Activated CD4-positive, alpha-beta T cell treated with anti-CD3 and anti-CD28 coated beads for 24 hours (primary cell): ENCODE results near the gene EFS.

Experiments used
- DNase-seq, 2 donors: peaks; one replicate each; pipeline ENCODE4 v3.0.0-alpha.2; 2020; ENCODE audit warnings: low read depth in 2 of 2

The EFS gene

DNA sequence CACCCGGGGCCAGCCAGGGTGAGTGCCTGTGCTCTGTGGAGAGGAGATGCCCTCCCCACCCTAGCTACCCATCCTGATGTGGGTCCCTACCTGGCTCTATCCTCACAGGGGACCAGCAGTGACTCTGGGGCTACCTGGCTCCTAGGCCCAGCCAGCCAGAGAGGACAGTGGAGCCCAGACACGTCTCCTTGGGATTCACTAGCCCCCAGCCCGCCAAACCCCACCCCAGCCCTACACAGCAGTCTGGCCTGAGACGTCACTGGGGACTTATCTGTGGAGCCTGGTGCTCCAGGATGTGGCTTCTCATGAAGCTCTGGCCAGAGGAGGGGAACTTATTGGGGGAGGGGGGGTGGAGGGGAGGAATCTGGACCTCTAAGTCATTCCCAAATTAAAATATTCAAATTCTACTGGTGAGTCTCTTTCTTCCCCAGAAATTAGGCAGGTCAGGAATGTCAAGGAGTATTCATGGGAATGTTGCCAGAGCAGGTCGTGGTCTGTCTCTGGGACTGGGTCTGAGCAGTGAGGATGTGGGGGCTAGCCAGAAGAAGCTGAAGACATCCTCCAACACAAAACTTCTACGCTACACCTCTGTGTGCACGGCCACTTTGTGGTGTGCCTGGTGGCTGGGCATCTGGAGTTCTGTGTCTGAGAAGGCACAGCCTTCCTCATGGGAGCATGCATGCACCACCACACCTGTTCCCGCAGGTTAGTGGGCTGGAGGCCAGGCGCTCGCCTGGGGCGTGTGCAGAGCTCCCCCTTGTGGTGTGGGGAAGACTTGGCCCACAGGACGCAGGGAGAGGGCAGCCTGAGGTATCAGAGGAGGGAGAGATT lies 14.6 kb upstream of the EFS start:
- DNase-seq, result peak; percentile 49 to 55

DNA sequence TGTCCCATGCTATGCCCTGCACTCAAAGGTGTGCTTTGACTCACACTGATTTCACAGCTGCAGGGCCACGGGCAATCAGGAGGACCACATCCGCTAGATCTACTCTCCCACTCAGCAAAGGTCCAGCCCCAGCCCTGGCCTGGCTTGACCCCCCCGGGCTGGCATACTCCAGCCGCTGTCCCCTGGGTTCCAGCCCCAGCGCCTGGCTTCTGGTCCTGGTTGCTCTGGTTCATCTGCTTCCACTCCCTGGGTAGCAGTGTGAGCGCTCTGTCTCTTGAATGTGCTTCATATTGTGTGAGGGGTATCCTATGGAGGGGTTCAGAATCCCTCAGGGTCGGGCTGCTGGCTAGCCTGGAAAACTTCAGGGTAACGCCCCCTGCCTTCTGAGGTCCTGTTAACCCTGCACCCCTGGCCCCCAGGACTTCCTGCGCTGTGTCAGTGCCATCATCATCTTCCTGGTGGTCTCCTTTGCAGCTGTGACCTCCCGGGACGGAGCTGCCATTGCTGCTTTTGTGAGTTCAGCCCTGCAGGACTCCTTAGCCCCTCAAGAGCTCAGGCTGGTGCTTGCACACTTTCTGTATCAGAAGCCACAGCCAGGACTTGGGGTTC lies 13.7 kb upstream of the EFS start:
- no peak for DNase-seq

DNA sequence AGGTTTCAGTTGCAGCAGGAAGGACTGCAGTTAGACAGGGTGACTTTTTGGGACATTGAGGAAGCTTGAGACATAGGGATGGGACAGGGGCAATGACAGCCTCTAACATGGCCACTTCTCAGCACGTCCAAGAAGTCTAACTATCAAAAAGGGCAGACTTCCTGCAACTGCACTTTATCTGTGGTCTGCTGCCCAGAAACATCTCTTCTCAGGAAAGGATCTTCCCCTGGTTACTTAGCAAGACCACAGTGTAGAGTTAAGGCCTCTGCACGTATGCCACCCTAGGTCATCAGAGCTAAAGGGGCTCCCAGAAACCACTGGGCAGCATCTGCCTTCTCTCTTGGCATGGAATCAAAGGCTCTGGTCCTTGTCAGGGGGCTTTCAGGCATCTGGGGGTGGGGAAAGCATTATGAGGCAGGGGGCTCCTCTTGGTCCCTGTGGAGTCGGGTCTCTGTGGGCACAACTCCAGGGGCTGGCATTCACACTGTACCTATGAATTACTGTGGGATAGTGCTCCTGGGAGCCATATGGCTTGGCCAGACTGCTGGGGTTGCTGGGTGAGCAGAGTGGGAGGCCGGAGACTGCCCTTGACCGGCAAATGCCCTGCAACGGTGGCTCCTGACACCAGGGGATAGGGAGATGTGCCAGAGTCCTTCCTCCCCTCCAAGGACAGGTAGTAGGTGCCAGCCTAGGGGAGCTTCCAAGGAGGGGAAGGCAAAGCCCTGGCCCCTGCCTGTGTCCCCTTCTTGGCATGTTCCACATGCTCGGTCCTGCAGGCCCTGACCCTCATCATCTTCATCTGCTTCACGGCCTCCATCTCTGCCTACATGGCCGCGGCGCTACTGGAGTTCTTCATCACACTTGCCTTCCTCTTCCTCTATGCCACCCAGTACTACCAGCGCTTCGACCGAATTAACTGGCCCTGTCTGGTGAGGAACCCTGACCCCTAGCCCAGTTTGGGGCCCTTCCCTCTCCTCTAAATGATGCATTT lies 12.9 kb upstream of the EFS start:
- DNase-seq, result no peak

DNA sequence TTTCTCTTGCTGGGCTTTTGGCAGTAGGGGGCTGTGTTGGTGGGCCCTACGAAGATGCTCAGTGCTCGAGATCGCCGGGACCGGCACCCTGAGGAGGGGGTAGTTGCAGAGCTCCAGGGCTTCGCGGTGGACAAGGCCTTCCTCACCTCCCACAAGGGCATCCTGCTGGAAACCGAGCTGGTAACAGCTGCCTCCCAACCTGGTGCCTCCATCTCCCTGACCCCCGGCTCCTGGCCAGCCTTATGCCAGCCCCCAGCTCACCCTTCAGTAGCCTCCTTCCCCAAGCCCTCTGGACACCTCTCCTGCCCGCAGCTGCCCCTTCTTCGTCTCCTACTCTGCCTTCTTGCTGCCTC lies 12.2 kb upstream of the EFS start:
- DNase-seq, result no peak

DNA sequence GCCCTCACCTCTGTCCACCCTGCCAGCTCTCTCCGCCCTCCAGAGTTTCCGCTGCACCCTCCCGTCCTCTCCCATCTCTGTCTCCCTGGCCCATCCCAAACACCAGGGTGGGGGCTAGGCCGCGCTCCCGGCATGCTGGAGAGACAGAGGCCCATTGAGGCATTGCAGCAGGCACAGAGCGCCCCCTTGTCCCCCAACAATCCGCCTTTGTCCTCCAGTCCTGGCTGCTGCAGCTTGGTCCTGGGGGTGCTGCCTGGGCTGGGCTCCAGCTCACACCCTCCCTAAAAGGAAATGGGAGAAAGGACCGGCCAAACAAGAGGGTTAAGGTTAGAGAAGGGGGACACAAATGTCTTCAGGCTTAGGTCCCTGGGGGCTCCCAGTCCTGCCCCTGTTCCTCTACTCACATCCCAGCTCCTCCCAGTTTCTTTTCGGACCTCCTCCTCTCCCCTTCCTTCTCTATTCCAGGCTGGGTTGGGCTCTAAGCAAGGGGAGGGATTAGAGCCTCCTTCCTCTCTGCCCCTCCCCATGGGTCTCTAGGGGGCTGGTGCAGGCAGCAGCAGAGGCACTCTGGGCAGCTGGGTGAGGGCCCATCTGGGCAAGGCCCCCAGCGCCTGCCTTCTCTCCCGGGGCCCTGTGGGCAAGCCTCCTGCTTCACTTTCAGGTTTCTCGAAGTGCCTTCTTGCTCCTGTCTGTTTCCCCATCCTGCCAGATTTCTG lies 11.7 kb upstream of the EFS start, which contains the start of gene CMTM5:
CMTM5 (plus strand) TSS at position 565 of the 716 bp plus-strand sequence. CDS start 206 bp downstream, outside the sequence.
- DNase-seq, result no peak

DNA sequence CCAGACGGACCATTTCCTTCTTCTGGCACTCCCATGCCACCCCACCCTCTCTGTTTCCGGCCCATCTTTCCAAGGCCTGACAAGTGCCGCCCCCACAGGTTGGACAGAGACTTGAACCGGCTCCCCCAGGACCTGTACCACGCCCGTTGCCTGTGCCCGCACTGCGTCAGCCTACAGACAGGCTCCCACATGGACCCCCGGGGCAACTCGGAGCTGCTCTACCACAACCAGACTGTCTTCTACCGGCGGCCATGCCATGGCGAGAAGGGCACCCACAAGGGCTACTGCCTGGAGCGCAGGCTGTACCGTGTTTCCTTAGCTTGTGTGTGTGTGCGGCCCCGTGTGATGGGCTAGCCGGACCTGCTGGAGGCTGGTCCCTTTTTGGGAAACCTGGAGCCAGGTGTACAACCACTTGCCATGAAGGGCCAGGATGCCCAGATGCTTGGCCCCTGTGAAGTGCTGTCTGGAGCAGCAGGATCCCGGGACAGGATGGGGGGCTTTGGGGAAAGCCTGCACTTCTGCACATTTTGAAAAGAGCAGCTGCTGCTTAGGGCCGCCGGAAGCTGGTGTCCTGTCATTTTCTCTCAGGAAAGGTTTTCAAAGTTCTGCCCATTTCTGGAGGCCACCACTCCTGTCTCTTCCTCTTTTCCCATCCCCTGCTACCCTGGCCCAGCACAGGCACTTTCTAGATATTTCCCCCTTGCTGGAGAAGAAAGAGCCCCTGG lies 10.7 kb upstream of the EFS start:
- DNase-seq, result no peak

DNA sequence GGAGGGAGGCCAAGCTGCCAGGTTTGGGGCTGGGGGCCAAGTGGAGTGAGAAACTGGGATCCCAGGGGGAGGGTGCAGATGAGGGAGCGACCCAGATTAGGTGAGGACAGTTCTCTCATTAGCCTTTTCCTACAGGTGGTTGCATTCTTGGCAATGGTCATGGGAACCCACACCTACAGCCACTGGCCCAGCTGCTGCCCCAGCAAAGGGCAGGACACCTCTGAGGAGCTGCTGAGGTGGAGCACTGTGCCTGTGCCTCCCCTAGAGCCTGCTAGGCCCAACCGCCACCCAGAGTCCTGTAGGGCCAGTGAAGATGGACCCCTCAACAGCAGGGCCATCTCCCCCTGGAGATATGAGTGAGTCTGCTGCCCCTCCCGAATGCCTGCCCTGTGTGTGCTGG lies 8.1 kb upstream of the EFS start:
- no peak for DNase-seq

DNA sequence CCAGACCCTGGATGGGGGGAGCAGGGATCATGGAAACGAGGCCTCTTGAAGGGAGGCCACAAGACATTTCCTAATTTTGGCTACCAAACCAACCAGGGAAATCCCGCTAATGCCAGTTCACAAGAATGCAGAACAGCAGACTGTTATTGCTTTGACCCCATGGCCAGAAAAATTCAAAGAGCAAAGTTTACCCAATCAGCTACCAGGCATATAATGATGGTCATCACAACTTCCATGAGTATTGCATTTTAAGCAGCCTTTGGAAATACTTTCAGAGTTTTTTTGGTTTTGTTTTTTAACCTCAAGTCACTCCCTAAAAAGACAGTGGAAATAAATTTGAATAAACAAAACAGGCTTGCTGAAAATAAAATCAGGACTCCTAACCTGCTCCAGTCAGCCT lies 7.5 kb upstream of the EFS start, which contains the start of gene IL25:
IL25 (plus strand) TSS at position 301 of the 400 bp plus-strand sequence.
- DNase-seq, result no peak

DNA sequence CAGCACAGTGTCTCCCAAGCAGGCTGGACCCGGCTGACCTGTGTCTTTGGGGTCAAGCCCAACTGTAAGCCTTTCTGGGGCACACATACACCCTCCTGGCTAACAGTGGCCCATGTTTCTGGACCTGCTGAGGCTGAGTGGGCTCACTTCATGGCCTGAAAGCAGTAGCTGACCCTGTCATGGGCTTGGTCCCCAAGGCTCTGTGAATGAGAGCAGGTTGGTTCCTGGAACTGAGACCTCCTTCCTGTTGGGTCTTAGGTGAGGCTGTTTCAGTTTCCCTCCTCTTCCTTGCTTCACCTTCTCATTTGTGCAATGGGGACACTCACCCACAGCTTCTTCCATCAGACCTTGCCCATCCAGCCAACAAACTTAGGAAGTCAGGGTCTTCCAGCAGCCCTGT lies 6.9 kb upstream of the EFS start:
- no peak for DNase-seq

DNA sequence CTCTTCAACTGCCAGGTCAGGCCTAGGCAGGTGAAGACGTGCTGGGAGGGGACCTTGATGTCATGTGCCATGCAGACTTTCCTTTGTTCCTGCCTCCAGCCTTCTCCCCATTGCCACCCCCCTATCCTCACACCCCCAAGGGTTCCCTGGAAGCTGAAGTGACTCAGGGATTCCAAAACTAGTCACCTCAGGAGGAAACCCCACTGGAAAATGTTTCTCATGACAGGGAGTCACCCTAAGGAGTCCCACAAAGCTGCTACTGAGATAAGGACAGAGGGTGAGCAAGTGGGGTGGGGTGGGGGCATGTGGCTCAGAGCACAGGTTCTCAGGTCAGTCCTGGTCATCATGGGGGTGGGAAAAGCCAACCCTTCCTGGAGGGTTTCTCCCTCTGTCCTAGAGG lies 5.2 kb upstream of the EFS start:
- DNase-seq, result no peak

DNA sequence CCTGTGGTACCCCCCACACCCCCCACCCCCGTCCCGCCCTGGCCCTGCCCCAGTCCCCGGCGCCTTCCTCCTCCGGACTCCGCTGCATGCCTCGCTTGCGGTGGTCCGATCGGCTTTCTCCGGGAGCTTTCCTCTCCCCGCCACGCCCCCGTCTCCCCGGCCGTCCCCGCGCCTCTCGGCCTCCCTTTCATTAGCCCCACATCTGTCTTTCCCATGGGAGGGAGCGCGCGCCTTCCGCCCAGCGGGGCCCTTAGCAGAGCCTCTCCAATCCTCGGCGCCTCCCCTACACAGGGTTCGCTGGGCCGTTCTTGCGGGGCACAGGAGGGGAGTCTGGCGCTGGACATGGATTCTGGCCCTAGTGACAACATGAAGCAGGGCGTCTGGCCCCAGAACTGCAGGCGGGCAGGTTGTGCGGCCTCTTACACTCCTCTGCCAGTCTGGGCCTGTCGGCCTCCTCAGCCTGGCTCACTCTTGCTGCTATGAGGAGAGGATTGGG lies 1.5 kb upstream of the EFS start:
- no peak for DNase-seq

DNA sequence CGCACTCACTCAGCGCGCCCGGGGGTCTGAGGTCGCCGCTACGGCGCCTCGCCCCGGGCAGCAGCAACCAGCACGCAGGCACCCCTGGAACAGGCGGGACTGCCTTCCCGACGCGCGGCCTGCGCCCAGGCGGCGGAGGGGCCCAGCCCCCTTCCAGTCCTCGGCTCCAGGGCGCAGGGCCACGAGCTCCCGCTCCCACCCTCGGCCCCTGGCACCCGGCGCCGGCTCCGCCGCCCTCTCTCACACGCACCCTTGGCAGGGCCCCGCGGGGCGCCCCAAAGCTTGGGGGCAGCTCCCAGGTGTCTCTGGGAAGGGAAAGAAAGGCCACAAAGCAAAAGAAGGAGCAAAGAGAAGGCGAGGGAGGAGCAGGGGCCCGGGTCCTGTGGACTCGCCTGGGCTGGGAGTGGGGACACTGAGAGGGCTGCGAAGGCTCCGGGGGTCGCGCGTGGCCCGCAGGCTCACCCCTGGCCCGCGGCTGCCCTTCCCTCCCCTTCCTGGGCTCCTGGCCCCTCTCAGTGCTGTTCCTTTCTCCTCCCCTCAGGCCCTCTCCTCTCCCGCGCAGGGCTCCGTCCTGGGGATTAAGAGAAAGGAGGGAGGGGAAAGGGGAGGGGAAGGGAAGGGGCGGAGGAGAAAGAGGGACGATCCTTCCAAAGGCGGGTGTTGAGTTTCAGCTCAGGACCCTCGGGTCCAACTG lies 907 bp upstream of the EFS start:
- no peak for DNase-seq

DNA sequence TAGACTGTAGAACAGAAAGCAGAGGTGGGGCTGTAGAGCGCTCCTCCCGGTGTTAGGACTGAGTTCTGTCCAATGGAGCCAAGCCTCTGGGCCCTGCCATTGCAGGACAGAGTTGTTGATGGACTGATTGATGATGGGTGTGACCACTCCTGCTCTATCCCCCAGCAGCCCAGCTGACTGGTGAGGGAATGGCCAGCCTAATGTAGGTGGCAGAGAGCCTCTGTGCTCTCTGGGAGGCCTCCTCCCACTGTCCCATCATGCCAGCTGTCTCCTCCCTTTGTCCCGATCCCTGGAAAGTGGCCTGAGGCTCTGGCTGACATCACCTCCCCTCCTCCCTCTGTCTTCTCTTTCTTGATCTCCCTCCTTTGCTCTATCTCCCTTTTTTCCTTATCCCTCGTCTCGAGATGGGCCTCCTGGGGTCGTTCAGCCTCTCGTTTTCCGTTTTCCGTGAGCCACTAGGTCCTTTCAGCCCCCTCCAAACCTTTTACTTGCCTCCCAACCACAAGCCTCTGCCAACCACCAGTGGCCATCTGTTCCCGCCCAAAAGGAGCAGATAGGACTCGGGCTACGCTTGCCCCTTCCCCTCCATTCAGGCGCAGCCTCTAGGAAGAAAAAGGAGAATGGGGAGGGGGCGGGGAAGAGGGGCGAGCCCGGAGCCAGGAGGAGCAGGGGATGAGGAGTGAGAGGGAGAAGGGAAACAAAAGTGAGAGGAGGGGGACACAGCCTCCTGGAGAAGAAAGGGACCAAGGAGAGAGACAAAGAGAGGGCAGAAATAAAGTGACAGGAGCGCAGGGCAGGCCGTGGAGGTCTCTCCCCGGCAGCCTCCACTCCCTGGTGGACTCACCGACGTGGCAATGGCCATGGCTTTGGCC lies 572 bp downstream of the EFS start:
- DNase-seq, result no peak

DNA sequence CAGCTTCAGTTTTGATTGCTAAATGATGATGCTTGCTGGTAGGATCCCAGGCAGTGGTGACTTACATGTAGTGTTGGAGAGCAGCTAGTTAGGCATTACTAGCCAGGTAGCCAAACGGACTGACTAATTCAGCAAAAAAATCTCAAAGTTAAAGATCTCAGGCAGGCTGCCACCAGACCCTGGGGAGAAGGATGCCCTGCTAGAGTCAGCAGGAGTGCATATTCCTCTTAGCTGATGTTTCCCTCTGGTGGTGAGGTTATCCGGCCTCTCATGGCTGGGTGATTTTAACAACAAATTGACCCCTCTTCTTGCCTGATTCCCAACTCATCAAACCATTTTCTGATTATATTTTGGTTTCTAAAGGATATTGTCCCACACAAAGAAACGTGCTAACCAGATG lies 2.8 kb downstream of the EFS start:
- no peak for DNase-seq

DNA sequence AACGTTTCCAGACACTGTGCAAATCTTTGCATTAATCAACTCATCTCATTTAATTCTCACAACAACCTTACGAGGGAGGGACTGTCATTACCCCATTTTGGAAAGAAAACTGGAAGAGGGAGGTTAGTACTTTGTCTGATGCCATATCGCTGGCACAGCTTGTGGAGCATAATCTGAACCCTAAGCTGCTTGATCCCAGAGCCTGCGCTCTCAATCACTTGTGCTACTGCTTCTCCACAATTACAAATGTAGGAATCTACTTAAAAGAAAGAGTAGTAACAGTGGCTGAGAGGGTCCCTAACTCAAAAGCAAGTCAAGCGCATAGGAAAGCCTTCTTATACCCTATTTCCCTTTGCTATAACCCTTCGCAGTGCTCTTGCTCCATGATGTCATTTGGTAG lies 3.2 kb downstream of the EFS start:
- no peak for DNase-seq

DNA sequence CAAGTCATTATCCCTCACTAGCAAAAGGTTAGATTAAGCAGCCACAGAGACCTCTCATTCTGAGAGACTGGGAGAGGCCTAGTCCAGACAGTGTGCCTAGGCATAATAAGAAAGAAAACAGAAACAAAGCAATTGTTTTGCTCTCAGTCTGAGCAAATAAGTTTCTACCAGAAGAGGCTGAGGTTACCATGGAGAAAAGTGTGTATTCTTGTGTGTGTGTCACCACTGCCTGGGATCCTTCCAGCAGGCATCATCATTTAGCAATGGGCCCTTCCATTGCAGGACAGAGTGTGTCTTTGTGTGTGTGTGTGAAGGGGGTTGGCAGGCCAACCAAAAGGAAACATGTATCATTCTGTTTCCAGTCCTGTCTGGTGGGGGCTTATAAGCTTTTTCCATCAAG lies 3.7 kb downstream of the EFS start:
- DNase-seq, result no peak

DNA sequence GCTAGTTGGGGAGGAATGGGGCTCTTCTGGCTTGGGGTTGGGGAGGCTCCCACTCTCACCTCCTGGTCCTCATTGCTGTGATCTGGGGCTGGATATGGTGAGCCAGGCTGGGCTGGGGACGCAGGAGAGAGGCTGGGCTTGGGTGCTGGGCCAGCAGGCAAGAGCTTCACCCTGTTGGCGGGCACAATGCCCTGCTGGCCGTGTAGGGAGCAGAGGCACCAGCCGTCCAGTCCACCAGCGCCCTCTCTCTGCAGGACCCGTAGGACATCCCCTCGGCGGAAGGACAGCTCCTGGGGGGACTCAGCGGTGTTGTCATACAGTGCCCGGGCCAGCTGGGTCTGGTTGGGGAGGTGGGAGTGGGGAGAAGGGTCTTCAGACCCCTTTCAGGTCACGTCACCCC lies 4.5 kb downstream of the EFS start:
- no peak for DNase-seq

DNA sequence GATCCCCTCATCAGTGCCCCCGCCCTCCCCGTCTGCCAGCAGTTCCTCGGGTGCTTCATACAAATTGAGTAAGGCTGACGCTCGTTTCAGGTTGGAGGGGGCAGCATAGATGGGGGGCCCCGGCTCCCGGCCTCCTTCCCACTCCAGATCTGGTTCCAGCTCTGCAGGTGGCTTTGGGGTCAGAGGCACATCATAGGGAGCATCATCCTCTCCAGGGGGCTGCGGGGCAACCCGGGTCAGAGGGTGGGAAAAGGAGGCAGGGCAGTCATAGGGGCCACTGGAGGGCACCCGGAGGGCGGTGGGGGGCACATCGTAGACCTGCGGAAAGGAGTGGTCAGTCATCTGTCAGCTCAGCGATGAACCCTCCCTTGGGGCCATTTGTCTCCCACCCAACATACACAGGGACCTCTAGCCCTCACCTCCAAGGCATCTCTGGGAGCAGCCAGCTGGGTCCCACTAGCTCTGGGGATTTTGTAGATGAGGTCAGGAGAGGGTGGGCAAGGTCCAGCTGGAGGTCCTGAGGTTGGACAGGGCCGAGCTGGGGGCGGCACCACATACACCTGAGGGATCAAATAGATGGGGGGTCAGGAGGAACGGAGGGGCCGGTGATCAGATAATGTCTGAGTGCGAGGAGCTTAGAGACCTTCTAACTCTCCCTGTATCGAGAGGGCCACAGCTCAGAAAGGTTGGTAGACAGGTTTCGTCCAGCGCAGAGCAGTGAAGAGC lies 5.1 kb downstream of the EFS start:
- DNase-seq, result no peak
